Activated CD4-positive, alpha-beta T cell treated with anti-CD3 and anti-CD28 coated beads for 36 hours (primary cell): ENCODE results near the gene PTGR1. TPM values are rescaled to one million over a fixed set of nuclear protein-coding genes. Genes with fewer than 3 reads are reported as not detected.

Experiments used
- total RNA-seq, 2 experiments: library from RNA; stranded (reverse); gene quantifications; one replicate each; pipeline ENCODE4 v1.2.3, GENCODE V29; 2021

Gene PTGR1
- total RNA-seq, 2 experiments from 2014 or later, result 3.9 to 4.7 TPM

Other genes with a start within 250 kb of the PTGR1 start
- gene ECPAS, start 115.3 kb downstream of the PTGR1 start, total RNA-seq, result 100 to 1,000 TPM in 1 of 2 experiments, 10 to 100 TPM in 1; 78.4 to 127 TPM
- 1 to 10 TPM; 2.5 to 3.0 TPM for gene ZNF483, start 74.5 kb downstream of the PTGR1 start, total RNA-seq
- gene DNAJC25, start 31.7 kb upstream of the PTGR1 start, total RNA-seq, result 1 to 10 TPM; 6.3 to 7.5 TPM
- 10 to 100 TPM; 14.5 to 15.4 TPM for gene GNG10, start 62.0 kb upstream of the PTGR1 start, total RNA-seq
- gene SHOC1, start 195.3 kb upstream of the PTGR1 start, total RNA-seq, result not detected